HepG2 (cell line): ENCODE data around the gene ZMAT2. TPM values are rescaled to one million over a fixed set of nuclear protein-coding genes. Genes with fewer than 3 reads are reported as not detected.
A peak's percentile ranks its signal among the peaks of the same experiment; 100 is the strongest.

ENCODE experiments used
- AGO1 ChIP-seq: fragments of 200-400 bp; formaldehyde crosslinking; IDR thresholded peaks from 2 replicates; pipeline ENCODE4 v1.6.1; 2017; ENCODE audit warnings: mild to moderate bottlenecking, low read depth, low read length, moderate library complexity; ENCODE audit not compliant: poor library complexity, severe bottlenecking
- ARNT ChIP-seq: fragments of 450-650 bp; IDR thresholded peaks from 2 replicates; pipeline ENCODE4 v1.6.1; 2017
- CBX2 ChIP-seq, 2 experiments: fragments of 200-600 bp in 1 of 2; sonication (generic); formaldehyde crosslinking in 1 of 2; IDR thresholded peaks; 2 replicates each; pipeline versions ENCODE4 v1.7.0 to v1.8.1; 2018 to 2022; ENCODE audit warnings: low read depth in 2 of 2, low read length in 1 of 2, mild to moderate bottlenecking in 1 of 2, missing genetic modification reagents in 1 of 2
- FOXM1 ChIP-seq: sonication (generic); formaldehyde crosslinking; IDR thresholded peaks from 2 replicates; pipeline ENCODE4 v1.5.0; 2020; ENCODE audit warnings: missing genetic modification reagents
- KDM5A ChIP-seq: fragments of 200-600 bp; sonication (generic); IDR thresholded peaks from 2 replicates; pipeline ENCODE4 v1.7.0; 2018; ENCODE audit warnings: antibody characterized with exemption, mild to moderate bottlenecking, low read length, borderline replicate concordance
- KLF11 ChIP-seq: IDR thresholded peaks from 2 replicates; pipeline ENCODE4 v1.6.1; 2016; ENCODE audit warnings: missing compliant biosample characterization
- KMT2B ChIP-seq: IDR thresholded peaks from 2 replicates; pipeline ENCODE4 v1.6.1; 2016; ENCODE audit warnings: missing genetic modification reagents, missing compliant biosample characterization
- MED13 ChIP-seq: sonication (generic); formaldehyde crosslinking; IDR thresholded peaks from 2 replicates; pipeline ENCODE4 v1.5.0; 2020; ENCODE audit warnings: missing genetic modification reagents
- MXD4 ChIP-seq: IDR thresholded peaks from 2 replicates; pipeline ENCODE4 v1.6.1; 2016; ENCODE audit warnings: mild to moderate bottlenecking, missing biosample characterization, missing genetic modification reagents
- MYNN ChIP-seq: sonication (generic); formaldehyde crosslinking; IDR thresholded peaks from 2 replicates; pipeline ENCODE4 v1.4.0; 2020; ENCODE audit warnings: mild to moderate bottlenecking, low read depth, missing genetic modification reagents
- NFE2 ChIP-seq: sonication (generic); formaldehyde crosslinking; IDR thresholded peaks from 2 replicates; pipeline ENCODE4 v1.4.0; 2020; ENCODE audit warnings: missing genetic modification reagents
- RORA ChIP-seq: sonication (generic); formaldehyde crosslinking; IDR thresholded peaks from 2 replicates; pipeline ENCODE4 v1.5.0; 2020; ENCODE audit warnings: mild to moderate bottlenecking, missing genetic modification reagents, moderate library complexity
- SNRNP70 ChIP-seq: fragments of 200-400 bp; formaldehyde crosslinking; IDR thresholded peaks from 2 replicates; pipeline ENCODE4 v1.6.1; 2017; ENCODE audit warnings: mild to moderate bottlenecking, low read depth, low read length, moderate library complexity
- SYNCRIP ChIP-seq: fragments of 200-400 bp; formaldehyde crosslinking; IDR thresholded peaks from 2 replicates; pipeline ENCODE4 v1.6.1; 2018; ENCODE audit warnings: mild to moderate bottlenecking, low read depth, low read length; ENCODE audit not compliant: insufficient read depth
- YEATS4 ChIP-seq: sonication (generic); formaldehyde crosslinking; IDR thresholded peaks from 2 replicates; pipeline ENCODE4 v1.4.0; 2020; ENCODE audit warnings: missing genetic modification reagents, borderline replicate concordance
- ZBTB39 ChIP-seq: sonication (generic); formaldehyde crosslinking; IDR thresholded peaks from 2 replicates; pipeline ENCODE4 v1.5.0; 2020; ENCODE audit warnings: missing genetic modification reagents
- ZKSCAN5 ChIP-seq: sonication (generic); formaldehyde crosslinking; IDR thresholded peaks from 2 replicates; pipeline ENCODE4 v1.5.1; 2020; ENCODE audit warnings: mild to moderate bottlenecking, missing genetic modification reagents
- ZNF3 ChIP-seq: IDR thresholded peaks from 2 replicates; pipeline ENCODE4 v1.7.0; 2017; ENCODE audit warnings: inconsistent platforms
- ZNF589 ChIP-seq: sonication (generic); formaldehyde crosslinking; conservative IDR thresholded peaks from 2 replicates; pipeline ENCODE4 v1.8.0; 2022; ENCODE audit warnings: mild to moderate bottlenecking, moderate library complexity, missing genetic modification reagents
- ZNF605 ChIP-seq: sonication (generic); formaldehyde crosslinking; IDR thresholded peaks from 2 replicates; pipeline ENCODE4 v1.8.0; 2022; ENCODE audit warnings: mild to moderate bottlenecking, missing genetic modification reagents
- ZNF674 ChIP-seq: sonication (generic); formaldehyde crosslinking; IDR thresholded peaks from 2 replicates; pipeline ENCODE4 v1.5.0; 2020; ENCODE audit warnings: low read depth, mild to moderate bottlenecking, missing genetic modification reagents
- ZNF746 ChIP-seq: sonication (generic); formaldehyde crosslinking; IDR thresholded peaks from 2 replicates; pipeline ENCODE4 v1.8.0; 2022; ENCODE audit warnings: mild to moderate bottlenecking, missing genetic modification reagents
- polyA plus RNA-seq, 8 experiments: library from polyadenylated mRNA; depleted of rRNA in 3 of 8; stranded (reverse) in 7 of 8; unstranded in 1 of 8; fragments of >200 nt; fragmentation: Illumina TruSeq in 4 of 8; extraction: Trizol in 4 of 8; gene quantifications; 2 replicates each; pipeline versions ENCODE4 v1.2.1 to v1.2.3, GENCODE V29; 2011 to 2016; ENCODE audit warnings: low read depth in 4 of 8, missing spikeins in 1 of 8, mixed read lengths in 1 of 8; ENCODE audit not compliant: insufficient read depth in 1 of 8
- total RNA-seq, 5 experiments: library from RNA; depleted of rRNA; stranded (reverse); fragments of >200 nt; fragmentation: Illumina TruSeq; extraction: Trizol; gene quantifications; 2 replicates each; pipeline ENCODE4 v1.2.3, GENCODE V29; 2016; ENCODE audit warnings: low read depth in 1 of 5
- TF ChIP-seq, protein P1 (sequence below), 2 experiments: sonication (generic) in 1 of 2; formaldehyde crosslinking in 1 of 2; IDR thresholded peaks; 2 replicates each; pipeline versions ENCODE4 v1.5.1 to v1.6.1; 2011 to 2020; ENCODE audit warnings: borderline replicate concordance in 1 of 2, low read depth in 1 of 2, low read length in 1 of 2, mild to moderate bottlenecking in 1 of 2, missing genetic modification reagents in 1 of 2, moderate library complexity in 1 of 2

Gene ZMAT2
- total and polyA plus RNA-seq, 2 of the 13 experiments (the other 11 are each of a cell fraction or from before 2014, with no cell fraction given) = 35.4 to 92.8 TPM

DNA sequence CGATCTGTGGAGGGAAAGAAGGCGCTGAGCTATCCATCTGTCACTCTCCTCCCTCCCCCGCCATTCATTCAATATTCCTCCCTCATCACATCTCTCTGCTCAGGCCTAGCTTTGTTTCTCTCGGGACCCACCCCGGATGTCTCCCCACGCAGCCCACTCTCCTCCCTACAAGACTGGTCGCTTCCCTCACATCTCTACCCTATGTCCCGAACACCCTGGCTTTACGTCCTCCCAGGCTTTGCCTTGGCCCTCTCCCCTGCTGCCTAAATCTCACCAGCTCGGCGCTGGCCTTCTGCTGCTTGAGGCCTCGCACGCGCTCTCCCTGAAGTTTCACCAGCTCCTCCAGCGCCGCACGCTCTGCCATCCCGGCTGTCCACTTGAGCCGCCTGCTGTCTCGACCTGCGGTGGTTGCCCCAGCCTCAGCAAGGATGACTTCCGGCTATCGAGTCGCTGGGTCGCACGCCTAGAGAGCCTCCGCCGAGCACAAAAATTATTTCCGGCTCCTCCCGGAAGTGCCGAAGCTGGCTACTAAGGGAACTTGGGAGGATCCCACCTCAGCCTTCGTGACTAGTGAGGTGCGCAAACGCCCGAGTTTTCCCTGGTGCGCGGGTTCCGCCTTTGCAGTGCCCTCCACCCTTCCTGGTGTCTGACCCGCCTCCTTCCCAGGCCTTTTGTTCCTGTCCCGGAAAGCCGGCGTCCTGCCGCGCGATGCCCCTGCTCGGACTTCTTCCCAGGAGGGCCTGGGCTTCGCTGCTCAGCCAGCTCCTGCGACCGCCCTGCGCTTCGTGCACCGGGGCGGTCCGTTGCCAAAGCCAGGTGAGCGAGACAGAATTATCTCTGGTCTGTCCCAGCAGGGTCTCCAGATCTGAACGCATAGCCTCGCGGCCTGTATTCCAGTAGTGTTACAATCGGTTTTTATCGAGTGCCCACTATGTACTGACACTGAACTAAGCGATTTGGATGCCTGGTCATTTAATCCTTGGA lies 9.0 kb upstream of the ZMAT2 start, which contains the start of the genes HARS1 and HARS2 (continued):
- TF ChIP-seq ARNT (no peak), ZKSCAN5 (CRISPR knock-in tag) (no peak), KDM5A (peak; percentile 93), RORA (CRISPR knock-in tag) (no peak), ZNF3 (no peak), KLF11 (CRISPR knock-in tag) (peak; percentile 84; the same call in 1 of the 2 replicates), AGO1 (no peak), FOXM1 (CRISPR knock-in tag) (peak; percentile 85; the same call in 1 of the 2 replicates), MED13 (CRISPR knock-in tag) (0 out of 2 replicates have a peak, but pooled peaks have one; percentile 48), SNRNP70 (no peak), YEATS4 (CRISPR knock-in tag) (peak; percentile 90), ZNF605 (CRISPR knock-in tag) (peak; percentile 80), KMT2B (CRISPR knock-in tag) (peak; percentile 94), ZNF589 (CRISPR knock-in tag) (peak; percentile 85; the same call in 1 of the 2 replicates), SYNCRIP (no peak), NFE2 (CRISPR knock-in tag) (no peak), CBX2 (IDR thresholded peaks at IDR 0.05; ENCODE audit: low read depth, low read length) (no peak), CBX2 (CRISPR knock-in tag; IDR thresholded peaks at IDR 0.05; ENCODE audit: low read depth) (no peak), MYNN (CRISPR knock-in tag) (no peak), ZNF746 (CRISPR knock-in tag) (no peak), ZNF674 (CRISPR knock-in tag) (0 out of 2 replicates have a peak, but pooled peaks have one; percentile 54), MXD4 (CRISPR knock-in tag) (peak; percentile 88), ZBTB39 (no peak)
- TF ChIP-seq, protein P1, sequence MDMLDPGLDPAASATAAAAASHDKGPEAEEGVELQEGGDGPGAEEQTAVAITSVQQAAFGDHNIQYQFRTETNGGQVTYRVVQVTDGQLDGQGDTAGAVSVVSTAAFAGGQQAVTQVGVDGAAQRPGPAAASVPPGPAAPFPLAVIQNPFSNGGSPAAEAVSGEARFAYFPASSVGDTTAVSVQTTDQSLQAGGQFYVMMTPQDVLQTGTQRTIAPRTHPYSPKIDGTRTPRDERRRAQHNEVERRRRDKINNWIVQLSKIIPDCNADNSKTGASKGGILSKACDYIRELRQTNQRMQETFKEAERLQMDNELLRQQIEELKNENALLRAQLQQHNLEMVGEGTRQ (IDR thresholded peaks at IDR 0.05; ENCODE audit: low read depth, low read length) = no peak
- TF ChIP-seq, protein P1 (CRISPR knock-in tag; IDR thresholded peaks at IDR 0.05; ENCODE audit: borderline replicate concordance) = no peak
